DMS153 (cell line): Measurements from ENCODE around the gene GAB2.

Experiments
- DNase-seq: peaks from one replicate; lab custom pipeline; 2025; lab: John Stamatoyannopoulos, UW

Gene GAB2

DNA sequence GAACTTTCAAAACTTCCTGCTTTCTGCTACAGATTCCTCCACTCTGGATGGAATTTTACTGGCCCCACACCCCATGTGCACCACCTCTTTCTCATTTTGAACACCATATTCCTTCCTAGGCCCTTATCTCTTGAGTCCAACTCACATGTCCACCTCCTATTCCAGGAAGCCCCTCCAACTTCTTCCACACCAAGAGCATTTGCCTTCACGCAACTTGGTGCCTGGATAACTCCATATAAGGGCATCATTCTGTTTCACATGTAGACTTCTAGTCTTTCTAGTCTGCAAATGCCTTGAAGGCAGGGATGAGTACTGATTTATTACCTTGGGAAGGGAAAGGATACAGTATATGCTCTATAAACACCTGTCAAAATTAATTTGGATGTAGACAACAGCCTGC lies 17.5 kb downstream of the GAB2 start:
- DNase-seq: no peak

- DNase-seq: no peak
These were observed 18.5 kb downstream of the GAB2 start for GRCh38 chr11:78399136-78399535.

- no peak for DNase-seq
These were observed 18.9 kb downstream of the GAB2 start for GRCh38 chr11:78398715-78399114.

DNA sequence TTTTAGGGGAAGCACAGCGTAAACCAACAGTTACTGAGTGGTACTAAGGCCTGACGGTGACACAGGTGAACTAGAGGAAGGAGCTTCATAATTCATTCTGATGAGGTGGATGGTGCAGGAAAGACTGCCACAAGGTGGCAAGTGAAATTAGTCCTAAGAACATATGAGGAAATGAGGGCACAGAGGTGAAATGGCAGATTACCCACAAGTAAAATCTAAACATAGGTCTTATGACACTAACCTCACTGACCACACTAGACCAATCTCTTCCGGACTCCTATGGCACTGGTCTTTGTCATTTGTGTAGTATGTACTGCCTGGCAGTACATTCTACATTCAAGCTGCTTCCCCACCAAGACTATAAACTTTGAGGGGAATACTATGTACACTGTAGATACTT lies 20.2 kb downstream of the GAB2 start:
- no peak for DNase-seq

DNA sequence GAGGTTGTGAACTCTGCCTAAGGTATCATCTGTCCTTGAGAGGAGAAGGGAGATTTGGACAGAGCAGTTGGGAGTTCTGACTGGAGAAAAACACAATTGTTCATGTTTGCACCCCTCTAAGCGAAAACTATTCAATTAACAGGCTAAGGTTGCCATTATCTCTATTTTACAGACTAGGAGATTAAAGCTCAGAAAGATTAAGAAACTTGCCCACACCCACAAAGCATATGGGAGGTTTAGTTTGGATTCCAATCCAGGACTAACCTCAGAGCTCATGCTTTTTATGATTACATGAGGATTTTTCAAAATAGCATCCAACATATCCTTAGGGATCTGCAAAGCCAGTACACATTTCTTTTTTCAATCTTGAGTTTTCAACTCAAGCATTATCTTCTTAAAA lies 22.0 kb downstream of the GAB2 start:
- DNase-seq: no peak

- no peak for DNase-seq
These were observed 24.8 kb downstream of the GAB2 start for GRCh38 chr11:78392854-78393253.

- DNase-seq: no peak
These were observed 26.2 kb downstream of the GAB2 start for GRCh38 chr11:78391424-78391823.

- no peak for DNase-seq
These were observed 26.8 kb downstream of the GAB2 start for GRCh38 chr11:78390809-78391208.

DNA sequence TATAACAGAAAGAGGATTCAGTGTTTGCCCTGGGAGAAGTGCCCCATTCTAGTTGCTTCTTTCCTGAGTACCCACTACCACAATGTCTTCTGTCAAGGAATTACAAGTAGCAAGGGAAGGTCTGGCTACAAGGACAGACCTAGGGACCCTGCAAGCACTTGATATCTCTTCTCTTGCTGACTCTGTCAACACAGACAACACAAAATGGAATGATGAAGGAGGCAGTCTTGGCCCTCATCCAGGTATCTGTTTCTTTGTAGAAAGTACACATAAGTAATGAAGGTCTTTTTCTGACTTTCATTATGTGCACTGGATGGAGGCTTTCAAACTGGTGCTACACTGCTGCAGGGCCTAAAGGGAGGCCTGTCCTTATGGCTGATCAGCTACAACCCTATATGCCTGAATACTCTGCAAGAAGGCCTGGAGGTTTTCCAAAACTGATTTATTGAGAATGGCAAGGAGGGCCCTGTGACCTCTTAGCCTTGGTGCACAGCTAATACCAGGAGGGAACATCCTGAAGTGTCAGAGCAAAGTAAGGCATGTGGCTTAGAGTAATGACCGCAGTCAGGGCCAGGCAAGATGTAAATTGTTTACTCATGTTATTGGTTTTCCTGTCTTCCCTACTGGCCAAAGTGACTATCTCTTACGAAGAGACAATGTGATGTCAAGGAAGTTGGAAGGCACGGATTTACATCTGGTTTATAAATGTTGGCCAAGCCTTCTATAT lies 31.2 kb downstream of the GAB2 start:
- DNase-seq: no peak

DNA sequence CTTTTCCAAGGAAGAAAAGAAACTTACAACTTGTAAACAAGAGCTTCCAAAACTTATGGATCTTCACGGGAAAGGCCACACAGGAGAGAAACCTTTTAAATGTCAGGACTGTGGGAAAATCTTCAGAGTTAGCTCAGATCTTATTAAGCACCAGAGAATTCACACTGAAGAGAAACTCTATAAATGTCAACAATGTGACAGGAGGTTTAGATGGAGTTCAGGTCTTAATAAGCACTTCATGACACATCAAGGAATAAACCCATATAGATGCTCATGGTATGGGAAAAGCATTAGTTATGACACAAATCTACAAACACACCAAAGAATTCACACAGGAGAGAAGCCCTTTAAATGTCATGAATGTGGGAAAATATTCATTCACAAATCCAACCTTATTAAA lies 32.4 kb downstream of the GAB2 start:
- DNase-seq: no peak

DNA sequence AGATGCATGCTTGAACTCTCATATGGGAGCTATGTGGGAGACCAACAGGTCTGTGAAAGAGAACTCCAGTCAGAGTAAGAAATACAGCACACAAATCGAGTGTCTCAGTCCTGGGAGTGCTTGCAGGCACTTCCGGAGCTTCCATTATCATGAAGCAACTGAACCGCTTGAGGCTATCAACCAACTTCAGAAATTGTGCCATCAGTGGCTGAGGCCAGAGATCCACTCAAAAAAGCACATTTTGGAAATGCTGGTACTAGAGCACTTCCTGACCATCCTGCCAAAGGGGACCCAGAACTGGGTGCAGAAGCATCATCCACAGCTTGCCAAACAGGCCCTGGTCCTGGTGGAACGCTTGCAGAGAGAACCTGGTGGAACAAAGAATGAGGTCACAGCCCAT lies 33.4 kb downstream of the GAB2 start:
- DNase-seq: no peak

DNA sequence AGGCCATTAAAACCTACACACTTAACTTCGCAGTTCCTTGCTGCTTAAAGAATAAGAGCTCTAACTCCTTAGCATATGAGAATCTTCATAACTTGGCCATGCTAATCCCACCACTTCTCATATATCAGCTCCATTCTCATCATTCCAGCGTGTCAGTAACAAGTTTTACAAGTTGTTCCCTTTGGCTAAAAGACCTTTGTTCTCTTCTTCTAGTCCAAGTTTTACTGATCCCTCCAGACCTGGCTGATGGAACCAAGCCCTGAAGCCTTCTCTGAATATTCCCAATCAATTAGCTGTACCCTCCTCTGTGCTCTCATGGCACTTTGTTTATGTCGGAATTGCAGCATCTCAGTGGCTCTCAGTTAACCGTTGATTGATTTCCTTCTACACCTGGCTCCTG lies 35.8 kb downstream of the GAB2 start:
- no peak for DNase-seq

DNA sequence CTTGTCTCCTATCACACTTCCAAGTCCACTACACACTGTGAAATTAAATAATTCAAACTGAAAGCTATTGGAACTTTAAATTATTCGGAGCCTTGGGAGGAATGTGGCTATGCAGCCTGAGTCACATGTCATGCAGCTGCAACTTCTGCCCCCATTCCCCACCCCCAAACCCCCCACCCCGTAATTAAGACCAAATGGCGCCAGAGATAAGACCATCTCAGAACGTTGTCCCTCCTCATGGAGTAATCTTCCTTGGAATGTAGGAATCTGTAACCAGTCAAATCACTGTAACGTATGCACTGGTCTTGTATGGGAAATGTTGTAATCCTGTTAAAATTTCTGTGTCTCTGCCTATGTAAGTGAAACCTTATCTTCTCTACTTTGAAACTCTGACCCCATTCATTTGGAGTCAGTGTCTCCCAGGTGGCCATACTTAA lies 37.0 kb downstream of the GAB2 start:
- no peak for DNase-seq

DNA sequence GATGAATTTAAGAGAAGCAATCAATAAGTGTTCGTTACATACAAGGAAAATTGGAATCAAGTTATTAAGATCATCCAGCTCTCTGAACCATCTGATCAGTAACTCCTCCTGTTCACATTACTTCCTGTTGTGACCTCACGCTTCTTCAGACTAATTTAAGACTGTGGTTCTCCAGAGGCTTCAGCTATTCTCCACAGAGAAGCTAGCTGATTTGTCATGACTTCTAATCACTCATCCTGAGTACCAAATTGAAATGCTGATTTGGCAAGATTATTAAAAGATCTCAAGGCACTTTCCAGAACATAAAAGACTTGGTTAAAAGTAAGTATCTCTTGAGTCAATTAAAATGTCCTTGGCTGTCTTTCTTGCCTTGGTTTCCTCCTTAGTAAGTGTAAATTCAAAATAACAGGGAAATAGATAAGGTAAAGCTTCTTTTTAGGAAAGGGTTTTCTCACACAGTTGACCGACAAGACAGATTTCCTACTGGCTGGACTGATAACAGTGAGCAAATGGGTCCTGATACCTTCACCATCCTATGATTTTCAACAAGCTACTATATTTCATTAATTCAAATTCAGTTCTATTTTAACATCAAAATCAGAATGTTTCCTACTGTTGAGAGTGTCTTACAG lies 38.5 kb downstream of the GAB2 start:
- no peak for DNase-seq

DNA sequence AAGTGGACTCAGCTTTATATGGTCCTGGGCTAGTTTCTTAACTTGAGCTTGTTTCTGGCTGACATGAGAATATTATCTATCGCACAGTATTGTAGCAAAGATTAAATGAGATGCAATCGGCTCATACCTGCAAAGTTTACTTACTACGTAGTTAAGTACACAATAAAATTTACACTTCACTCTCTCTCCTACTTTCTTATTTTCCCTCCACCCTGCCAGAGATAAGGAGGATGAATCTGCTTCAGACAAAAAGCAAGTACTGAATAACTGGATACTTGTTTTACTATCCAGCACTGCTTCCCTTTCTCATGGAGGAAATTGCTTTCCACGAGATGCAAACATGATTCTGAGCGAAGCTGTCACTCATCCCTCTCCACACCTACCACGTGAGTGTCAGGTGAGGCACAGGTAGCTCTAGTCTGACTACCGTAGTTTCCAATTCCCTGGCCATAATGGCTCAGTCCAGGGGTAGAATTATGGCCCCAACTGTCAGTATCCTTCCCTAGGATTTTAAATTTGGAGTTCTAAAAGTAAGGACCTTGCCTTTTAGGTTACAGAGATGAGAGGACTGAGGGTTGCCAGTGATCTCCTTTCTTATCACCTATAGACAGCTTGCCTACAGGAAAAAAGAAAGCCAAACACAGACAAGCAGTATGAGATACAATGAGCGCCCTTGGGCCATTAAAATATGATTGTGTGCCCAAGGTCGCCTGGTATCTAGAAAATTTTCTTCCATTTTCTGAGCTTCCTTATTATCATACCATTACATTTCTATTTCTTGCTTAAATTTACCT lies 39.8 kb downstream of the GAB2 start:
- DNase-seq: no peak

DNA sequence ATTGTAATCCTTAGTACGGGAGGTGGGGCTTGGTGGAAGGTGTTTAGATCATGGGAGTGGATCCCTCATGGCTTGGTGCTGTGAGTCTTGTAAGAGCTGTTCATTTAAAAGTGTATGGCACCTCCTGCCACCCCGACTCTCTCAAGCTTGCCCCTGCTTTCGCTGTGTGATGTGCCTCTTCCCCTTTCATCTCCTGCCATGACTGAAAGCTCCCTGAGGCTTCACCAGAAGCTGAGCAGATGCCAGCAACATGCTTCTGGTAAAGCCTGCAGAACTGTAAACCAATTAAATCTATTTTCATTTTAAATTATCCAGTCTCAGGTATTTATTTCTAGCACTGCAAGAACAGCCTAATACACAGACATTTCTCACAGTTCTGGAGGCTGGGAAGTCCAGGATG lies 40.8 kb downstream of the GAB2 start:
- DNase-seq: no peak

GRCh38 chr11:78374917-78375316 lies 42.7 kb downstream of the GAB2 start:
- DNase-seq: no peak

GRCh38 chr11:78373689-78374088 lies 43.9 kb downstream of the GAB2 start:
- DNase-seq: no peak

GRCh38 chr11:78372114-78372768 lies 45.4 kb downstream of the GAB2 start:
- DNase-seq: no peak

- peak; percentile 44 for DNase-seq
These were observed 46.3 kb downstream of the GAB2 start for GRCh38 chr11:78371221-78371891.

DNA sequence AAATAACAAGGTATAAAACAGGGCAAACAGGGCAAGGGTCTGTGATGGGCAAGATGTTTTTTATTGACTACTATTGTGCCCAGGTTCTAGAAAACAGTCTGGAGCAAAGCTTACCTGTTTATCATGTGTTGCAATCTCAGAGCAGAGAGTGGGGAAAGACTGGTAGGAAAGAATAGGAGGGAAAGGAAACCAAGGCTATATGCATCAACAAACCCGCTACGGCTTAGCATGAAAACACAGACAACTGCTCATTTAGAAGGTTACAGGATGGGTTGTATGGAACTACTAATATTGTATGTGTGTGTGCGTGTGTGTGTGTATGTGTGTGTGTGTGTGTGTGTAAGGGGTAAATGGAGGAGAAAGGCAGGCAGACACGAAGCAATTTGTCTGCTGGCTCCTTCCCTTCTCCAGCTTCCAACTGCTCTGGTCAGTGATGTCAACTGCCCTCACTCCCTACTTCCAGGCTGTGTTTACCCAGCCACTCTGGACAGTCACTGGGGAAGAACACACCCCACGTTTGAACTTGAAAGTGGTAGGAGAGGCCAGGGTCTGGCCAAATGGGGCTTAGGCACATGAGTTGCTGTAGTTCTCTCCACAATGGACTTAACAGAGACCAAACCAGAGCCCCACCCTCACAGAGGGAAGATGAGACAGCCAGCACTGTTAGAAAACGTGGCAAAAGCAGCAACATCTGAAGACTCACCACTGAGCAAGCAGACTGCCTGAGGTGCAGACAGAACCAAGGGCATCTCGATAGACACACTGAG lies 47.0 kb downstream of the GAB2 start:
- DNase-seq: no peak
